ENCODE results near the gene ERP27.

Gene ERP27

DNA sequence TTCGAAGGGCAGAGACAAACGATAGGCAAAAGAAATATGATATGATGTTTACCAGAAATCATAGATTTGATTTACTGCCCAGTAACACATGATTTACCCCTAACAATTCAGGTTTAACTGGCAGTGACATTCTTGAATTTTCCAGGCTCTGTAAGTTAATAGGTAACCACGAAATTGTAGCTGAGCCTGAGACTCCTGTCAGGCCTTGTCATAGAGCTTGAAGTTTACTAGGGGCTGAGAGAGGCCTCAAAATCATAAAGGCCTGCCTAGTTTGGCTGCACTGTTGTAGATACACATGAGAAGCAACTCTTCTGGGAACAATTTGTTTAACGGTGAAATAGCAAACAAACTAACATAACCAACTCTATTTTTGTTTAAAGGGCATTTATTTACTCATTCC, 3.3 kb downstream of the ERP27 start:
- no peak for DNase-seq

GRCh38 chr12:14934511-14934910, 3.8 kb downstream of the ERP27 start:
- no peak for DNase-seq

DNA sequence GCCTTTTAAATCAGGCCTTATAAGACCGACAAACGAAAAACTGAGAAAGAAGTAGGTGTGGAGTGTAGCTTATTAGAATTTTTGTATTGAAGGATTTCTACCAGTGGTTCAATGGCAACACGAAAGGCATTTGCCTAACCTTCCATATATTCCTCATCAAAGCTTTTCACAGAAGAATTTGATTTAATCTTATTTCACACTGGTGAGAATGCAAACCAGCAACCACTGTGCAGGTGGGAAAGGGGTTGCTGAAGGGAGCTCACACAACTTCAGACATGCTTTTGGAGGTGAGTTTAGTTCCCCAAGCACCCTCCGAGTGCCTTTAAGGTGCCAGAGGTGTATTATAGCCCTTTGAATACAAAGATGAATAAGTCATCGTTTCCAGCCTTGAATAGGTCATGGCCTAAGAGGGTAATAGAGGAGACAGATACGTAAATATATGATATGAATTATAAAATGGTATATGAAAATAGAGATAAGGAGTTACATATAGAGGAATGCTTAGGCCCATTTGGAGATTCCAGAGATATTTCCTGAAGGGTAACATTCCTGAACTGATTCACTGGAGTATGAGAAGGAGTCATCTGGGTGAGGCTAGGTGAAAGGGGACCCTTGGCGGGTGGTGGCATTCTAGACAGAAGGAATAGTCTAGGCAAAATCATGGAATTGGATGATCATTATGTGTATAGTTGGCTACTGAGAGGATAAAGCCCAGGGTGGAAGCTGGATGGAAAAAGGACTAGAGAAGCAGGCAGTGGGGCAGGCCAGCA, 6.4 kb downstream of the ERP27 start:
- no peak for DNase-seq

GRCh38 chr12:14931359-14931758, 7.0 kb downstream of the ERP27 start:
- DNase-seq: no peak

GRCh38 chr12:14930299-14930698, 8.0 kb downstream of the ERP27 start:
- DNase-seq: no peak

GRCh38 chr12:14928931-14929330, 9.4 kb downstream of the ERP27 start:
- no peak for DNase-seq

- no peak for DNase-seq
Measured at GRCh38 chr12:14927267-14927666, 11.1 kb downstream of the ERP27 start.

DNA sequence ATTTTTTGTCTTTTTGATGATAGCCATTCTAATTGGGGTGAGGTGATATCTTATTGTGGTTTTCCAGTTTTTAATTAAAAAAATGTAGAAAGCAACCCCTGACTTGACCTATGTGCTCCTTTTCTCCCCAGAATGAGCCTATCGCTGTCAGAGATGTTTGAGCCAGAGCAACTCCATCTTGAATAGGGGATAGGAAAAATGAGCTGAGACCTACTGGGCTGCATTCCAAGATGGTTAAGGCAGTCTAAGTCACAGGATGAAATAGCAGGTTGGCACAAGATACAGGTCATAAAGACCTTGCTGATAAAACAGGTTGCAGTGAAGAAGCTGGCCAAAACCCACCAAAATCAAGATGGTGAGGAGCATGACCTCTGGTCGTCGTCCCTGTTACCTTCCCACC, 13.8 kb downstream of the ERP27 start:
- DNase-seq: no peak

- DNase-seq: no peak
Measured at GRCh38 chr12:14923944-14924343, 14.4 kb downstream of the ERP27 start.

GRCh38 chr12:14921218-14921617, 17.1 kb downstream of the ERP27 start:
- no peak for DNase-seq

GRCh38 chr12:14920475-14921126, 17.7 kb downstream of the ERP27 start:
- no peak for DNase-seq

- DNase-seq: no peak
Measured at GRCh38 chr12:14919455-14919854, 18.9 kb downstream of the ERP27 start.

DNA sequence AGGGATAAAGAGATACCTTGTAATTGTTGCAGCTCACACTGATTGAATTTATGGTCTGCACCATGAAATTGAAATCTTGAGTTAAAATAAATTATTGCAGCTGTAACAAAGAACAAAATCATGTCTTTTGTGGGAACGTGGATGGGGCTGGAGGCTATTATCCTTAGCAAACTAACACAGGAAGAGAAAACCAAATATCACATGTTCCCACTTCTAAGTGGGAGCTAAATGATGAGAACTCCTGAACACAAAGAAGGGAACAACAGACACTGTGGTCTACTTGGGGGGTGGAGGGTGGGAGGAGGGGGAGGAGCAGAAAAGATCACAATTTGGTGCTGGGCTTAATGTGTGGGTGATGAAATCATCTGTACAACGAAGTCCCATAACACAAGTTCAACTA, 22.6 kb downstream of the ERP27 start:
- DNase-seq: no peak

DNA sequence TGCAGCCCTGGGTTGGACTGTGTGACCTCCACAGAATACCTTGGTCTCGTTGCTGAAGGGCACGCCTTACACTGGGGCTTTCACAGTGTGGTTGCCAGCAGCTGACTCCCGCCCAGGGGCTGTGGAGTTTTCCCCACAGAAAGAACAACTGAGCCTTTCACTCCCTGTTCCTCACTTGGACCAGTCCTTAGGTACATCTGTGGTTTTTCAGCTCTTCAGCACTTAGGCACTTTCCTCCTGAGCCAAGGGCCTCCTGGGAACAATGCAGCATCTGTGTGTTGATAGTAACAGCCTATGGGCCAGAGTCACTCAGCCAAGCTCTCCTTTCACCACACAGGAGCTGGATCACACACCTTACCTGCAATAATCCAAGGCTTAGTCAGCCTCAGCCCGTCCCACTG, 25.0 kb downstream of the ERP27 start:
- no peak for DNase-seq

DNA sequence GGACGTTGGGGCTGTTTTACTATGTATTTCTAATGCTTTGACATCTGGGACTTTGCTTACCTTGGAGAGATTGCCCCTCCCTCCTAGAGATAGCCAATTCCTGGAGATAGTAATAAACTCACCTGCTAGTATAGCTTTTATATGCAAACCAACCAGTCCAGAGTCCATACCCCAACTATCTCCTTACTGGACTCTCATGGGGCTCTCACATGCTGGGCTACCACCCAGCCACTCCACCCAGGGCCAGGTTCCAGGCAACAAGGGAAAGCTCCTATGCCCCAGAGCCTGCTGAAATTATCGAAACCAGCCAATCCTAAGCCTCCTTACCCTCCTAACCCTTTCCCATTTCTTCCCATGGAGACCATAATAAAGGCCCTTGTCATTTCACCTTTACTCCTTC, 27.2 kb downstream of the ERP27 start:
- no peak for DNase-seq

DNA sequence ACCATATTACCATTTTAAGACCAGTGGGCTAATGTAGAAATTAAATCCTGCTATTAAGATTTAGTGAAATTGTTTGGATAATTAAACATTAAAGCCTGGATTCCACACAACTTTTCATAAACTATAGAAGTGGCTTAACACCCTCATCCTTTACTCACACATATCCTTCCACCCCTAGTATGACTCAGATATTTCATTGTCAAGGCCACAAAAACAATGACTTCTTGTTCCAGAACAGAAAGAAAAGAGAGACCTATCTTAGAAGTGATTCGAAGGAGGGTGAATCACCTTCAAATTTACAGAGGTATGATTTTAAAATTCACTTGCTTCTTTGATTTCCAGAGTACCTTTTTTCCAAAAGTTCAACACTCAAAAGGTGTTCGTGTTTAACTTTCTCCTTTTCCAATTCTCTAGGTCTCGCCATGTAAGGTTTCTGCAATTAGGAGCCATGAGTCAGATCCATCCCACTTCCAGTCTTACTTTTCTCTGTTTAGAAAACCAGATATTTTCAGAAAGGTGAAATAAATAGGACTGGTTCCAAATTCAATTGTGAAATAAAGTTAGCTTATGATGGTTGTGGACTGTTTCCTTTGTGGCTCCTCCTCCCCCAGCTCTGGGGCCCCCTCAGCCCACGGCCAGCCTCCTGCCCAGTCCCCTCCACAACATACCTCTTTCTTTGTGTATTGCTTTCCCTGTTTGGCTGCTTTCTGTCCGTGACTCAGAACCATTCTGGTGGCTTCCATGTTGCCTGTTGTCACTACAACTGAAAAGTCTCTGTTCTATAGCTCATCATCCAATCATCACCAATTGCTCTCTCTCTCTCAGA, 28.0 kb downstream of the ERP27 start:
- no peak for DNase-seq

DNA sequence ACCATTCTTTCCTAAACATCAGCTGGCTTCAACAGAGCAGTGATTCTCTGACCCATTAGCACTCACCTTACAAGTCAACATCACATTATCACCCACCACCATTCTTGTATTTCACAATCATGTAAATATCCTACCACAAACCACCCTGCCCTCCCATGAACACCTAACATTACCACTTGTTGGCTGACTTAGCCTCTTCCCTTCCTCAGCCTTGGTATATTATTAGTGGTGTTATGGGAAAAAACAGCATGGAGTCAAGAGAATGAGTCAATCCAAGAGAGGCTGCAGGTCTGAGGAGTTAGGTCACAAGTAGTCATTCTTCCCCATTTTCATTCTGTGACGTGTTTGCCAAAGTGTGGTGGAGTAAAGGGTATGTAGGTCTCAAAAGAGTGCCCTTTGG, 30.4 kb downstream of the ERP27 start:
- no peak for DNase-seq

GRCh38 chr12:14906114-14906513, 32.2 kb downstream of the ERP27 start:
- no peak for DNase-seq

DNA sequence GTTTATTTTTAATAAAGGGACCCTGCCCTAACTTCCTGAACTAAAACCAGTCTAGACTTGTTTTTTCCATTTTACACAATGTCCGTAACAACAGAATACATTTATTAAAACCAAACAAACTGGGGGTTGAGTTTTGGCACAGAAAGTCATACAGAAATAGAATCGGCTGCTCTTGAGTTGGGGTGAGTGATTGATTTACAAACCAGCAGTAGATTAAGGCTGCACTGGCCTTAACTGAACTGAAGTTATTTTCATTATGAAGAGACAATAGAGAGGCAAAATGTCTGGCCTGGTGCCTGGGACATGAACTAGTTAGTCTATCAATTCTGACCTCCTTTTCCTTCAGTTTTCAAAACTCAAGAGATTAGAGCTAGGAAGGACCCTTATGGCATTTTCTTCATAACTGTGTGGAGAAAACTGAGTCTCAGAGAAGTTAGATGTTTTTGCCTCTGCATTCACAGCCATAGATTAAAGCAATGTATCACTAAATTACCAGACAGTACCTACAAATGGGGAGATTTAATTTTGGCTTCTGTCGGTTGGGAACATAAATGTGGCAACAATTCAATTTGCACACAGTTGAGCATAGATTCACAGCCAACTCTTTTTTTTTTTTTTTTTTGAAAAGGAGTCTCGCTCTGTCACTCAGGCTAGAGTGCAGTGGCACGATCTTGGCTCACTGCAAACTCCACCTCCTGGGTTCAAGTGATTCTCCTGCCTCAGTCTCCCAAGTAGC, 32.9 kb downstream of the ERP27 start:
- DNase-seq: no peak

GRCh38 chr12:14904854-14905253, 33.5 kb downstream of the ERP27 start:
- no peak for DNase-seq

DNA sequence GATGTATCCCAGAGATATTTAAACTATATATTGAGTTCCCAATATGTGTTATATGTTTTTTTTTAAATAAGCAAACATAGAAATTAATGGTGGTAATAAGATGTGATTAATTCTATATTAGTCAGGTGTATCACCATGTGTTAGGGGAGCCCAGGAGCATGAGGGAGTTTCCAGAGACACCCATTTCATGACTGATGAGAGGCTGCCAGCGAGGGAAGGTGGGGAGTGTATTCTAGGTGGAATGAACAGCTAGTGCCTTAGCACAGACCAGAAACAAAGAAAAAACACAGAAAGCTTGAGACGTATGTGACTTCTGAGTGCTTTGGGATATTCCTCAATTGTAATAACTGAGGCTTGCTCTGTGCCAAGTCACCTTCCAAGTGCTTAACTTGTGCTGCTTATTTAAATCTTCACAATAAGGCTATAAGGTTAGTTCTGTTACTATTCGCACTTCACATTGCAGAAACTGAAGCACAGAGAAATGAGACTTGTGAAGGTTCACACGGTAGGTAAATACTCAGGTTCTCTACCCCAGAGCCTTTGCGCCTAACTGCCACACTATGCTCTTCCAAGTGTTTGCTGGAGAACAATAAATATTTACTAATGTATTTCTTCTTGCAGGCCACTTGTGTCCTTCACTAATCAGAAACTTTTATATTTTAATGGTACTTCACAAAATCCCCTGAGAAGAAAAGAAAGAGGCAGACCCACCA, 34.8 kb downstream of the ERP27 start:
- no peak for DNase-seq

- DNase-seq: no peak
Measured at GRCh38 chr12:14902465-14902864, 35.9 kb downstream of the ERP27 start.

GRCh38 chr12:14901228-14901562, 37.1 kb downstream of the ERP27 start:
- DNase-seq: no peak

All from NCI-H2081 (cell line).